ENCODE data around the gene FRMD8.
"Not testable (repeated sequence)": the region's sequence is repeated elsewhere in the genome, so short reads cannot be mapped to it uniquely, and the experiment has no call there.

FRMD8 gene

DNA sequence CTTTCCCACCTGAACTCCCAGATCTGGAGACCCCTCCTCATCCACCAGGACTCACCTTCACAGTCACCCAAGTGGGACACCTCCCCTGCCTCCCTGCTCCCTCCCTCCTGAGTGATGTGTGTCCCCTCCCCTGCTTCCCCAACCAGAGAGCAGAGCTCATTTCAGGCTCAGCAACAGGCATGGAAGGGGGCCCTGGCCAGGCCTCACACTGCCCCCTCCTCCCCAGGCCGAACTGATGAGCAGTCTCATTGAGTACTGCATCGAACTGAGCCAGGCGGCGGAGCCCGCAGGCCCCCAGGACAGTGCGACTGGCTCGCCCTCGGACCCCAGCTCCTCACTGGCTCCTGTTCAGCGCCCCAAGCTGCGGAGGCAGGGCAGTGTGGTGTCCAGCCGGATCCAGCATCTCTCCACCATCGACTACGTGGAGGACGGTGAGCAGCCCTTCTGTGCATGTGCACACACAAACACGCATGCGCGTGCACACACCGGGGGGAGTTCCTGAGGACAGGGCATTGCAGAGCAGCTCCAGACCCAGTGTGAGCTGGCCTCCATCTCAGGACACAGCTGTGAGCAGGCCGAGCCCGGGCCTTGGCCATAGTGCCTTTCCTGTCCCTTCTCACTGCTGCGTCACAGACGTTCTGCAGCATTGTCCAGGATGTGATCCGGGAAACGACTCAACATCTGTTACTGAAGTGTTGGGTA is 18.4 kb downstream of the FRMD8 start:
- DNase-seq = no peak
- TF ChIP-seq POLR2A (IDR thresholded peaks at IDR 0.05; ENCODE audit: low read length) = no peak
- no peak for TF ChIP-seq GATA1 (IDR thresholded peaks at IDR 0.05; ENCODE audit: low read depth, low read length)

DNA sequence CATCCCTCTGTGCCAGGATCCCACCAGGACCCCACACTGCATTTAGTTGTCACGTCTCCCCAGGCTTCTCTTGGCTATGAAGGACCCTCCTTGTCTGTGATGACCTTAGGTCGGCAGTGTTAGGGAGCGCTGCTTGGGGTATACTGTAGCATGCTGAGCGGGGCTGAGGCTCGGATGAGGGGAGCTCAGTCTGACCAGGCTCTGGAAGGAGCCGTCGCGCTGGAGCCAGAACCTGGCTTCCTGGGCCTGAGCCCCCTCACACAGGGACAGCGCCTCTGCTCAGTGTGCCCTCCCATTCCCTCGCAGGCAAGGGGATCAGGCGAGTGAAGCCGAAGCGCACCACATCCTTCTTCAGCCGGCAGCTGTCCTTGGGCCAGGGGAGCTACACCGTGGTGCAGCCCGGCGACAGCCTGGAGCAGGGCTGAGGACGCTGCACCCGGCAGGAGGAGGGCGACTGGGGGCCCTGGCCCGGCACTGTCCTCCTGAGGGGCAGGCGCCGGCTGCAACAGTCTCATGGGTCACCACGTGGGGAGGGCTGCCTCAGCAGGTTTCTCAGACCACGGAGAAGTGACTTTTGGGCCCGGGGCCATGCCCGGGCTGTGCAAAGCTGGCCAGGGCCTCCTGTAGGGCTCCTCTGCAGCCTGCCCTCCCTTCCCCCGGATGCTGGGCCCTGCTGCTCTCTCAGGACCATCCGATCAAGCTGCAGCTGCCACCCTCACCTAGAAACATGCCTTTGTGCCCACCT is 24.7 kb downstream of the FRMD8 start:
- no peak for DNase-seq
- TF ChIP-seq POLR2A (IDR thresholded peaks at IDR 0.05; ENCODE audit: low read length) (peak; percentile 11), GATA1 (IDR thresholded peaks at IDR 0.05; ENCODE audit: low read depth, low read length) (no peak)

DNA sequence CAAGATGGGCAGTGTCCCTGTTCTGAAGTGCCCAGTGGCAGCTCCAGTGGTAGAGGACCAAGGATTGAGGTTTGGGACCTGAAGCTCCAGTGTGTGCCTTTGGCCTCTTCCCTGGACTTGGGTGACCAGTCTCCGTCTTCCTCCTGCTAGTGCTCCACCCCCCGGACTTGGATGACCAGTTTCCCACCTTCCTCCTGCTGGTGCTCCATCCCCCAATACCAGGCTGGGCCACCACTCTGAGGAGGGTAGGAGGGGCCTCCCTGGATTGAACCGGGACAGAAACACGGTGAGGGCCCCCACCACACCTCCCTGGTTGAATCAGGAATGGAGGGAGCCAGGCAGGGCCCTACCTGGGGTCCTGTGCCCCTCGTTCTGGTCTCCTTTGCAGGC is 25.2 kb downstream of the FRMD8 start:
- no peak for DNase-seq
- no peak for TF ChIP-seq GATA1 (IDR thresholded peaks at IDR 0.05; ENCODE audit: low read depth, low read length)
- no peak for TF ChIP-seq POLR2A (IDR thresholded peaks at IDR 0.05; ENCODE audit: low read length)

DNA sequence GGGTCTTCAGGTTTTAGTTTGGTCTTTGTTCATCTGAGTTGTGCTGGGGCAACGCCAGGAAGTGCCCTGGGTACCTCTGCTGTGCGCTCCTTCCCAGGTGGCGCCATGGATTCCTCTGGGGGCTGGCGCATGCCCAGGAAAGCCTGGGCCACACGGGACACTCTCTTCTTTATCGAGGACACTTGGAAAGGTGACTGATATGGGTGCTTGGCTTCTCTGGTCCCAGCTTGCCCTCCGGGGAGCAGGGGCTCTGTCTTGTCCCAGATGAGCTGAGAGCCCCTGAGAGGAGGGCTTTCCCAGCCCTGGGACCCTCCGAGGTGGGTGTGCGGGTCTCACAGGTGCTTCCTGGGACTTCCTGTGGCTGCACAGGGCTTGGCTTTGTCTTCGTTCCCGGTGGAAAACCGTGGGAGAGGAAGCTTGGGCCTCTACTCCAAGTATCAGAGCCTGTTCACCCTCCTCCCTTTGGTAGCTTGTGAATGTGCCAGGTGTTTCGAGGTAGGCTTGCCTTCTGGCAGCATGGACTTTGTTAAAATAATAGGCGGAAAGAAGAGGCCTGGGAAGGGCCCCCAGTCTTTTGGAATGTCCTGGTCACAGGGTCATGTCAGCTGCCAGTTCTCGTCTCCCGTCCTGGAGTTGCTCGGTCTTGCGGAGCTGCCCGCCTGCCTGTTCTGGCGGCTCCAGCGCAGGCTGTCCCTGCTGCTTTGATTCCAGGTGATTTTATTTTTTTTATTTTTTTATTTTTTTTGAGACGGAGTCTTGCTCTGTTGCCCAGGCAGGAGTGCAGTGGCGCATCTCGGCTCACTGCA is 26.0 kb downstream of the FRMD8 start:
- no peak for TF ChIP-seq GATA1 (IDR thresholded peaks at IDR 0.05; ENCODE audit: low read depth, low read length)
- TF ChIP-seq POLR2A (IDR thresholded peaks at IDR 0.05; ENCODE audit: low read length) = no peak
- DNase-seq = no peak

DNA sequence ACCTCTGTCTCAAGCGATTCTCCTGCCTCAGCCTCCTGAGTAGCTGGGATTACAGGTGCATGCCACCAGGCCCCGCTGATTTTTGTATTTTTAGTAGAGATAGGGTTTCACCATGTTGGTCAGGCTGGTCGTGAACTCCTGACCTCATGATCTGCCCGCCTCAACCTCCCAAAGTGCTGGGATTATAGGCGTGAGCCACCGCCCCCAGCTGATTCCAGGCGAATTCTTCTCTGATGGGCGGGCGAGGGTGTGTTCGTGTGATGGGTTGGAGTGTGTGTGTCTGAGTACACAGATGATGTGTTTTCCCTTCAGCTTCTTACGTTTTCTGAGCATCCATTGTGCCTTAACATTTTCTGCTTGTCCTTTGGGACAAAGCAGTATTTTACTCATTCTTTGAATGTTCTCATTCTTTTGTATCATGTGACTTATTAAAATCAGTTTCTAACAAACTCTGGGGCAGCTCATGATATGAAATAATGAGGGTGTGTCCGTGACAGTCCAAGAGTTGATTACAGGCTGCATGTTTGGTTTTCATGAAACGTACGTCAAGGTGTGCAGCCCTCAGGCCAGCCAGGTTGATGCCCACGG is 26.7 kb downstream of the FRMD8 start:
- not testable (repeated sequence) for DNase-seq

DNA sequence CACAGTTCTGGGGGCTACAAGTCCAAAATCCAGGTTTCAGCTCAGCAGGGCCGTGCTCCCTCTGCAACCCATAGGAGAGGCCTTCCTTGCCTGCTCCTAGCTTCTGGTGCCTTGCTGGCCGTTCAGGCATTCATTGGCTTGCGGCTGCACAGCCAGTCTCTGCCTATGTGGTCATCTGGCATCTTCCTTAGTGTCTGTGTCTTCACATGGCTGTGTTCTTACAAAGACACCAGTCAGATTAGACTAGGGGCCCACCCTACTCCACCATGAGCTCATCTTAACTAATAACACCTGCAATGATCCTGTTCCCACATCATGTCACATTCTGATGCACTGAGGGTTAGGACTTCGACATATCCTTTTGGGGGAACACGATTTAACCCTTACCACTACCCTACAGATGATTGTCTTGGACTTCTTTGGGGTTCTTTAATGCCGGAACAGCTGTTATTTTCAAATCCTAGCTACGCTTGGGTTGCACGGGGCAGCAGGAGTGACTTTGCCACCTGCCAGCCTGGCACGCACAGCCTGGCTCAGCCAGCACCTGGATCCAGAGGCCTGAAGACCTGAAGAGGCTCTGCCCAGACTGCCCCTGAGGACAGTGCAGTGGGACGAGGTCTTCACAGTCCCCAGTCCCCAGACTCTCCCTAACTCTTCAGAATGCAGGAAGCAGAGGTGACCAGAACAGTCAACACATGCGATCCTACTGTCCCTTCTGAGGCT is 28.5 kb downstream of the FRMD8 start:
- DNase-seq = no peak
- TF ChIP-seq POLR2A (IDR thresholded peaks at IDR 0.05; ENCODE audit: low read length) = no peak
- no peak for TF ChIP-seq GATA1 (IDR thresholded peaks at IDR 0.05; ENCODE audit: low read depth, low read length)

DNA sequence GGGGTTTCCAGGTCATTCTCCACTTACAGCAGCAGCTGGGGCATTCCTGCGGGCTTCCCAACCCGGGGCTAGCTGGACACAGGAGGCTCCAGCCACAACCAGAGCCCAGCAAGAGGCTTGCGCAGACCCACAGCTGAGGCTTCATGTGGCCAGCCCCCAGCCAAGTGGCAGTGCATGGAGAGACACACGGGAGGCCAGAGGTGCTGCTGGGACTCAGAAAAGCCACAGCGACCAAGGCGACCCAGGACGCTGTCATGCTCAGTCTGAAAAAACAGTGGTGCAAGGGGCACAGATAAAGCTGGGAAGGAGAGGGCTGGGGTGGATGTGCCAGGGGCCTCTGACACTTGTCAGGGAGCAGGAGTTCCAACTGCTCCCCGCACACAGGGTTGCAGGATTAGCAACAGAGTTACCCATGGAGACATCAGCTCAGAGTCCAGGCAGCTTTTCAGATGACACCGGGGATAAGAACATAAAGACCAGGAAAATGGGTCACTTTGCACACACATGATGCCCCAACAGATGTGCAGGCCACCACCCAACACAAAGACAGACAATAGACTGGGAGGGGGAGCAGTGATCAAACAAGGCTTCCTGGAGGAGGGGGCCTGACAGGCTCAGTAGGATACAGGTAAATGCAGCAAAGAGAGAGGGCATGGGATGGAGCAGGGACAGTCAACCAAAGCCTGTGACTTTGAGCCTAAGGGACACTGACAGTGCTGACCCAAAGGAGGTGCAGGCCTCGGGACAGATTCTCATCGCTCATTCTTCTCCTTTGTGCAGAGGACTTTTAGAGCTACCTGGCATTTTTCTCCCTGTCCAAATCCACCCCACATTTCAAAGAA is 29.3 kb downstream of the FRMD8 start:
- no peak for TF ChIP-seq GATA1 (IDR thresholded peaks at IDR 0.05; ENCODE audit: low read depth, low read length)
- no peak for TF ChIP-seq POLR2A (IDR thresholded peaks at IDR 0.05; ENCODE audit: low read length)
- no peak for DNase-seq

DNA sequence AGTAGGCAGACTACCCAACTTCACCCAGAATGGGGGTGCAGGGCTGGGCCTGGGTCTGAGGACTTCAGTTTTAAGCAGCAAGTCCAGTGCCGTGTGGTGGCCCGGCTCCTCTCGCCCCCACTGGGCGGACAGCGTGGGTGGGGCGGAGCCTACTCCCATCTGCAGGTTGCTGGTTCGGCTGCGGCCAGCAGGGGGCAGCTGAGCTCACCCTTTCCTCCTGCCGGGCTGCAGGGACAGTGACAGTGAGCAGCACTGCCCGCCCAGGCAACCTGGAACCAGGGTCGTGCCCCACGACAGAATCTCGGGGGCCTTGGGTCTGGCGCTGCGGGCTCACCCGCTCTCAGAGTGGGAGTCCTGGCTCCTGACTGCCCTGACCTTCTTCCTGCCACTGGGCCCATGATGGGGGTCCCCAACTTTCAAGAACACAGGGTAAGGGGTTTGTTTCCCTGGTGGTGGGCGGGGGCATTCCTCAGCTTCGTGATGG is 29.9 kb downstream of the FRMD8 start:
- DNase-seq = peak; percentile 90 to 96
- TF ChIP-seq GATA1 (IDR thresholded peaks at IDR 0.05; ENCODE audit: low read depth, low read length) (no peak), POLR2A (IDR thresholded peaks at IDR 0.05; ENCODE audit: low read length) (peak; percentile 56)

DNA sequence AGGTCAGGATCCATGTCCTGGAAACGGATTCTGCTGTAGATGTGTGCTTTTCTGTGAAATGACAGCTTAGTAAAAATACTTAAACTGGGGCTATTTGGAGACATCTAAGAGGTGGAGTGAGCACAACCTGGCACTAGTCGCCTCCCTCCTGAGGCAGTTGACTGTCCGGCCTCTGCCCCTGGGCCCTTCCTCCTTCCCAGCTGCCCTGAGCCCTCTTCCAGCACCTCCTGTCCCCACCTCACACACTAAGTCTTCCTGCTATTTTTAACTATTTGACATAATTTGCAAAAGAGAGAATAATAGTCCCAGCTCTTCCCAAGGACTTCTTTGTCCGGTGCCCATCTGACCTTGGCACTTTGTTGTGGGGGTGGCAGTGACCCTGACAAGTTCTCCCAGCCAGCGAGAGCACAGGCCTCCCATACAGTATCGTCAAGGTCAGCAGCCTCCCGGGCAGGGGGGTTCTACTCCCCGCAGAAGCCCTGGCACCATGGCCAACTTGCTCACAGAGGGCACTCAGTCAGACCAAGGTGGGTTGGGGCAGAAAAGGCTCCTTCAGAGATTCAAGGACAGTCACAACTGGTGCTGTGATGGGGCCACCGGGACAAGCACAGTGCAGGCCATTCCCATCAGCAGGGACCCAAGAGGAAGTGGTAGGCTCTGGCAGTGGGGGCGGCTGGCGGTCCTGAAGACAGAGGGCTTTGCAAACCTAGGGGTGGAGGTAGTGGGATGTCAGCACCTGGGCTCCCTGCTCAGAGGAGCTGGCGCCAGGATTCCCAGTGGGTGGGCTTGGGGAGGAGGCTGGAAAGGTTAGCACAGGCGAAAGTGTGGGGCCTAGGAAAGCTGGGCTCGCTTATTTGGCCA is 30.6 kb downstream of the FRMD8 start:
- no peak for TF ChIP-seq POLR2A (IDR thresholded peaks at IDR 0.05; ENCODE audit: low read length)
- TF ChIP-seq GATA1 (IDR thresholded peaks at IDR 0.05; ENCODE audit: low read depth, low read length) = no peak
- DNase-seq = peak; percentile 50 to 70

DNA sequence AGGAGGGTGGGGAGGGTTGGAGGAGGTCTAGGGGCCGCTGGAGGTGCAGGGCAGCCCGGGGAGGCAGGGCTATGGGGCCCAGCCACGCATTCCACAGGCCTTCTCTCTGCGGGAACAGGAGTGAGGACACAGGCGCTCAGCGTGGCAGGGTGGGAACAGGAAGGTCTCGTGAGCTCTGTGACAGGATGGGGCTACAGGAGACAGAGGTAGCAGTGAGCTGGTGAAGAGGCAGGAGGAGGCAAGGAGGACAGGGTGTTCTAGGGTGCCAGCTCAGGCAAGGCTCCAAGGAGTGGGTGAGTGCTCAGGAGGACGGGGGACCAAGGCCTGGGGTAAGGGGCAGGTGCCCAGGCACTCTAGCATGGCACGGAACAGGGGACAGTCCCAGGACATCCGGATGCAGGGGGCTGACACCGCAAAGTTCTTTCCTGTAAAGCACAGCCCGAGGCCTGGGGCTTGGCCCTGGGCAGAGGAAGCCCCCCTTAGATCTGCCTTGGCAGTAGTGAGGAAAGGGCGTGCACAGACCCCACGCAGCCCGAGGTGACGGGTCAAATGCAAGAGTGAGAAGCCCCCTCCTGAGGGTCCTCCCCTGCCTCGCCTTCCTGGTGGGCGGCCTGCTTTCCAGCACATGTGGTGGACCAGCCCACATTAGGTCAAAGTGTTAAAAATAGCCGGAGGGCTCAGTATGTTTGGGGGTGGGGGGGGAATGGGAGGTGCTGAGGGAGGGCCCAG is 31.4 kb downstream of the FRMD8 start:
- peak; percentile 55 to 77 for DNase-seq
- no peak for TF ChIP-seq POLR2A (IDR thresholded peaks at IDR 0.05; ENCODE audit: low read length)
- TF ChIP-seq GATA1 (IDR thresholded peaks at IDR 0.05; ENCODE audit: low read depth, low read length) = no peak

DNA sequence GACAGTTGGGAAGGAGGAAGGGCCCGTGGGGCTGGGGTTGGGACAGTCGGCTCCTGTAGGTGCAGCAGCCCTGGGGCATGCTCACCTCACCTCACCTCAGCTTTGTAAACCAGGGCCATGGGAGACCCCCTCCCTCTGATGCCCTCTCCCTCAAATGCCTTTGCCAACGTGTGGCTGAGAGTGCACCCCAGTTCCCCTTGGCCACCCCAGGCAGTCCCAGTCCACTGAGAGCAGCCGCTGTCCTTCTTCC is 31.9 kb downstream of the FRMD8 start:
- TF ChIP-seq POLR2A (IDR thresholded peaks at IDR 0.05; ENCODE audit: low read length) (no peak), GATA1 (IDR thresholded peaks at IDR 0.05; ENCODE audit: low read depth, low read length) (no peak)
- peak; percentile 73 to 86 for DNase-seq

Measured in erythroblast (primary cell).